GM15510 (cell line): ENCODE data around the gene PATL2.
A peak's percentile ranks its signal among the peaks of the same experiment; 100 is the strongest.

Experiments
- POLR2A ChIP-seq: IDR thresholded peaks from 3 replicates; pipeline ENCODE4 v1.6.1; 2011; ENCODE audit warnings: borderline replicate concordance; ENCODE audit not compliant: insufficient read length; ENCODE audit errors: extremely low read depth

PATL2 gene

DNA sequence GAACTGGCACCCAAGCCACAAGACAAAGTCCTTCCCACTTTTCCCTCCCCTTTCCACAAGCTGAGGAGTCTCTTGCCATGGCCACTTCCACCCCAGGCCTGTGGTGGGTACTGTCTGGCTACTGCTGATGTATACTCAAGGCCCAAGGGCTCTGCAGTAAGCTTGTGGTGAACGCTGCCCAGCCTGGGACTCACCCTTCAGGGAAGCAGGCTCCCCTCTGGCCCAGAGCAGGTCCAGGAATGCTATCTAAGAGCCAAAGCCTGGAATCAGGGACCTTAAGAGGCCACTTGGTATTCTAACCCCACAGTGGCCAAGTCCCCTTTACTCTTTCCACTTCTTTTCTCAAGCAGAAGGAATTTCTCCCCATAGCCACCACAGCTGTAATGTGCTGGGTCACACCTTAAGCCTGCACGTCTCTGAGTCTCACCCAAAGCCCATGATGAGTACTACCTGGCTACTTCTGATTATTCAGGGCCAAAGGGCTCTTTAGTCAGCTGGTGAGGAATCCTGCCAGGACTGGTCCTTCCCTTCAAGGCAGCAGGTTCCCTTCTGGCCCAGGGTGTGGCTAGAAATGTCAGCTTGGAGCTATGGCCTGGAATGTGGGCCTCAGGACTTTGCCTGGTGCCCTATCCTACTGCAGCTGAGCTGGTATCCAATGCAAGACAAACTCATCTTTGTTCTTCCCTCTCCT, 4.0 kb downstream of the PATL2 start:
- no peak for TF ChIP-seq POLR2A

DNA sequence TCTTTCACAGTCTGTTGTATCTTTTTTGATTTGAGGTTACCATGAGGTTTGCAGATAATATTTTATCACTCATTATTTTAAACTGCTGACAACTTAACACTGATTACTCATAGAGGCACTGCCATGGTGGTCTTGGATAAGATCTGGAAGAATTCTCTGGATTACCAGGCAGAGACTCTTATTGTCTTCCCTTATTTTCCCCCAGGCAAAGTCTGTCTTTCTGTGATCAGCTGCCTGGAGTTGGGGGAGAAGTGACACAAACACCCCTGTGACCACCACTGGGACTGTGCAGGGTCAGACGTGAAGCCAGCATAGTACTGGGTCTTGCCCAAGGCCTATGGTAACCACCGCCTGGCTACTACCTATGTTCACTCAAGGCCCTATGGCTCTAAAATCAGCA, 4.7 kb downstream of the PATL2 start:
- TF ChIP-seq POLR2A: no peak

GRCh38 chr15:44705986-44706385, 5.1 kb downstream of the PATL2 start:
- TF ChIP-seq POLR2A: no peak

GRCh38 chr15:44698641-44699040, 12.5 kb downstream of the PATL2 start:
- no peak for TF ChIP-seq POLR2A

- no peak for TF ChIP-seq POLR2A
Observed at GRCh38 chr15:44697014-44697413, 14.1 kb downstream of the PATL2 start.

DNA sequence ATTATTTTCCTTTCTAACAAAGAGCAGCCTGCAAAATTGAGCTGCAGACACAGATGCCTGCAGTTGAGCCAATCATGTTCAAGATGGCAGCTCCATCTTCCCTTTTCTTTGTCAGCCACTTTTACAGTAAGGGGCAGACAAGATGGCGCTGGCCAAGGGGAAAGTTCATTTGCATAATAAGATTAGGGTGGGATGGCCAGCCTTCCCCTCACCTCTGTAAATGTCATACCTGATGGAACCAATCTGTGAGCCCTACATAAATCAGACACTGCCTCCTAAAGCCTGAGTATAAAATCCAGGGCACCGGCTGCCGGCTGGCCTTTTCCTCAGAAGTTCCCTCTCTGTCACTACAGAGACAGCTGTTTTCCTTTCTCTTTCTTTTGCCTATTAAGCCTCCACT, 15.8 kb downstream of the PATL2 start:
- no peak for TF ChIP-seq POLR2A

GRCh38 chr15:44694416-44694815, 16.7 kb downstream of the PATL2 start:
- no peak for TF ChIP-seq POLR2A

DNA sequence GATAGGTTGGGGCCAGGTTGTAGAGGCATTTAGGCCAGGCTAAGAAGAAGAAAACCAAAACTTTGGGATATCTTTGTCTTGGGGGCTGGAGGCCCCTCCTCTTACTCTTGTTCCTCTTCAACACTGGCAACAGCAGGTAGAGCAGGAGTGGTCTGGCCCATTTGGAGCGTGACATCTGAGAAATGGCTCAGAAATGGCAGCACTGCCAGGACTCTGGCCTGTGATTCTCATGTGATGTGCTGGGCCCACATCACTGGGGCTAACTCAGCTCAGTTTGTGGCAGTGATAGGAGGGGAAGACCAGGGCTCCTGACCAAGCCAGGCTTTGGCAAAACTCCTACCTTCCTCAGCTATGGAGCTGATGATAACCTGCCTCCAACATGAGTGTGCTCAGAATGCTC, 18.5 kb downstream of the PATL2 start:
- no peak for TF ChIP-seq POLR2A

DNA sequence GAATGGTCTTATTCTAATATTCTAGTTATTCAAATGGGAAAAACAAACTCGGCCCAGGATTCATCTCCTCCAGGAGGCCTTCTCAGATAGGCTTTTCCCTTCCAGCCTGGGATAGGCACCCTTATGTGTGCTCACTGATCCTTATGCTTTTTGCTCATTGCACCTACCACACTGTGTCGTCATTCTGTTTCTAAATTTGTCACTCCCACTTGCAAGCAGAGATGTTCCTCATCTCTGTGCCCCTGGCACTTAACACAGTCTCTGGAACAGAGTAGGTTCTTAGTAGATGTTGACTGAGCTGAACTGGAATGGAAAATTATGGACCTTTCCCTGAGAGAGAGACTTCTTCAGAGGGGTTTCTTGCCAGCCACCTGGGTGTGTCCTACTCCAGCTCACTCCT, 28.9 kb downstream of the PATL2 start:
- TF ChIP-seq POLR2A: no peak

DNA sequence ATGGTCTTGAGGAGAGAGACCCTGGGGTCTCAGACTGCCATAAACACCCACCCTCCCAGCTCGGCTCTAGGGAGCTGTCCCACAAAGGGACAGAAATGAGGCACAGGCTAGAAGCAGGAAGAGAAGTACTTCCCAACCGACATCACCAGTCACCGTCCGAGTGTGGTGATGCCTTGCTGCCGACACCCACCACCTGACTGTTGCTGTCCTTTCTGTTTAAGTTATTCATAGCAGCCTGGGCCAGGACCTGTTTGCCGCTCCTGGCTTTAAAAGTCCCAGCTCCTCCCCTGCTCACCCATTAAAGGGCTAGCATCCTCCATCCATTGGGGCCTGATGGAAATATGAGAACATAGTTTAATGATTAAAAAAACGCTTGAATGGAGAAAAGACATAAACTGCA, 34.4 kb downstream of the PATL2 start:
- peak; percentile 29 for TF ChIP-seq POLR2A

- no peak for TF ChIP-seq POLR2A
Observed at GRCh38 chr15:44675911-44676310, 35.2 kb downstream of the PATL2 start.

DNA sequence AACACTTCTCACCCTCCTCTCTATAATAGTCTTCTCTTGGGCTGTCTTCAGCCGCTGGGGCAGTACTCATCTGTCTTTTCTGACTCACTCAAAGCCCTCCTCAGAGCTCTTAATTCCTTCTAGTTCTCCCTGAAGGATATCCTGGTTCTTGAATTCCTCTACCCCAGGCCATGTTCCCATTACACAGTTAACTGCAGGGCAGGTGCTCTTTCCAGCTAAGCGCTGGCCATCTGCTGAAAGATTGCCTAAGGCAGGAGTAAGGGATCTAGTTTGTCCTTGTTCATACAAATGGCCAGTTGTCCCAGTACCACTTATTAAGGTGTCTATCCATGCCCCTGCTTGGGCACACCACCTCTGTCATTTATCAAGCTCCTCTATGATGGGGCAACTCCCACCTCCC, 37.5 kb downstream of the PATL2 start:
- no peak for TF ChIP-seq POLR2A

GRCh38 chr15:44670087-44670950, 40.8 kb downstream of the PATL2 start:
- TF ChIP-seq POLR2A: no peak

DNA sequence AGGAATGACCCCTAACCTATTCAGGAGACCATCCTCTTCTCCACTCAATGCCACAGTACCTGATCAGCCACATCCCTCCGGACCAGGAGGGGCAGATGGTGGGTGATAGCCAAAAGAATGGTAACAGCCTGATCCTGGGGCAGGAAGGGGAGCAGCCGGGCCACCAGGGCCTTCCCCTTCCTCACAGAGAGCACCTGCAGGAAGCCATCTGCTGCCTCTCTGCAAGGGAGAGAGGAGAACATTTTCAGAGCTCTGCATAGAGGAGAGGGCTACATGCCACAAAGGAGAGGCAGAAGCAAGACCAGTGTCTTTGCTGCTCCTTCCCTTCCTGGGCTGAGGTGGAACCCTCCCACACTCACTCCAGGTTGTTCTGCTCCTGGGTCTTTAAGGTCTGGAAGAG, 42.2 kb downstream of the PATL2 start:
- no peak for TF ChIP-seq POLR2A

- TF ChIP-seq POLR2A: no peak
Observed at GRCh38 chr15:44667039-44667360, 44.1 kb downstream of the PATL2 start.
